ENCODE results near the gene DYNC1I1. TPM values are rescaled to one million over a fixed set of nuclear protein-coding genes. Genes with fewer than 3 reads are reported as not detected.

The DYNC1I1 gene
- total RNA-seq, 2 experiments from 2014 or later, result not detected

- ChIA-PET POLR2A (no interaction called here), CTCF (no interaction called here)
Measured at GRCh38 chr7:96055717-96056116, 283.4 kb downstream of the DYNC1I1 start.

DNA sequence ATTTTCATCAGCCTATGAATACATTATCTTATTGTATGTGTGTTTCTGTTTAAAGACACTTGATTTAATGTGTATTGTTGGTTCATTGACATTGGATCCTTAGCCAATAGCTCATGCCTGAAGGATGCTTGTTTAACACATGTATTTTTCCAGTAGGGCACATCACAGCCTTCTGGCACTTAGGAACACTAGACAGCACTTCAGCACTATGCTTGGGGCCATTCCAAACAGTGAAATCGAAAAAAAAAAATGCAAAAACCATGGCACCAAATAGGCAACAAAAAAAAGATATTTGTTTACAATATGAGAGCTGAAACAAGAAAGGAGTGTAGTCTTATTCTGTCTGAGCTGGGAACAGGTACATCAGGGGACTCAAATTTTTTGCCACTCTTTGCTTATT is 286.7 kb downstream of the DYNC1I1 start:
- ChIA-PET CTCF (no interaction called here), POLR2A (no interaction called here)

DNA sequence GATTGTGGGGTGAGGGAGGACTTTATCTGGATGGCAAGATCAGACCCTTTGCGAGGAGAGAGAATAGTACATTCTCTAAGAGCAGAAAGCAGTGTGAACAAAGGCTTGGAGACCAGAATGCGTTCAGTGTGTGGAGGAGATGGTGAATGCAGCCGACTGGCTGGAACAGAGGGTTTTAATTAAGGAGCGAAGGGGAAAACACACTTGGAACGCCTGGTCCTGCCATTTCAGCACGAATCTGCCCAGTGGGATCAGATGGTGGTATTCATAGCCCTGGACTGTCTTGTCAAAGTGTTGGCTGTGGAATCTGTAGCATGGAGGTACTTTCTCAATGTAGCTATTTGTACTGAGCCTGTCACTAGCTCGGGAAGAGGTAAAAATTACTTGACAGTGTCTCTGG is 288.7 kb downstream of the DYNC1I1 start:
- CTCF ChIA-PET, result no interaction called here

DNA sequence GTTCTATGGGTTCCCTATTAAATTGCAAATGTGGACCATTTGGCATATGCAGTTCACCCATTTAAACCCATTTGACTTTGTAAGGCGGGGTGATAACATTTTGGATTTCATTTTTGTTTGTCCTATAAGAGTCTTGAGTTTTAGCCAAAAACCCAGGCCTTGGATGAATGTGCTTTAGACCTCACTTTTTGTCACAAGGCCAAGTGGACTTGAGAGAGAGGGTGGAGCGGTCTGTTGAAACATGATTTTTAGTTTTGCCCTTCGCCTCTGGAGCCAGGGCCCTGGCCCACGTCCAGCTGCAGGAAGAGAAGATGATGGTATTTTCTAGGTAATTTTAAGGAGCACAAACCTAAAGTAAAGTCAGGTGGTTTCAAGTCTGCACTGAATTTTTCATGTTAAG is 289.5 kb downstream of the DYNC1I1 start:
- CTCF ChIA-PET, result no interaction called here
- POLR2A ChIA-PET, result no interaction called here

More for the DNA sequence above, 288.7 kb downstream of the DYNC1I1 start:
- POLR2A ChIA-PET, result no interaction called here

DNA sequence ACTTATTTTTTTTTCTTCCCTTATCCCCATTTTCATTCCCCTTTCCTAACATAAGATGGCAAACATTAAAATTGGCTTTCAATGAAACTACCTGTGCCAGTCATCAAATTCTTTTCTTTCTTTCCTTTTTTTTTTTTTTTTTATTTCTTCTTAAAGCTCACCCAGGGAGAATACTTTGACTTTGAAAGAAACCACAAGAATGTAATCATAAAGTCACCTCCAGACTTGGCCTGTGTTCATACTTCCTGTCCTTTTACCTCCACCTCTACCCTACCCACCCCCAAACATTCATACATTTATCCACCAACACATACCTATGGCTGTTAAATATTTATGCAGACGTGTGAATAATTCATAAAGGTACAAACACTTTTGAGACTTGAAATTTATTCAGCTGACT is 295.0 kb downstream of the DYNC1I1 start:
- ChIA-PET CTCF (no interaction called here), POLR2A (no interaction called here)

DNA sequence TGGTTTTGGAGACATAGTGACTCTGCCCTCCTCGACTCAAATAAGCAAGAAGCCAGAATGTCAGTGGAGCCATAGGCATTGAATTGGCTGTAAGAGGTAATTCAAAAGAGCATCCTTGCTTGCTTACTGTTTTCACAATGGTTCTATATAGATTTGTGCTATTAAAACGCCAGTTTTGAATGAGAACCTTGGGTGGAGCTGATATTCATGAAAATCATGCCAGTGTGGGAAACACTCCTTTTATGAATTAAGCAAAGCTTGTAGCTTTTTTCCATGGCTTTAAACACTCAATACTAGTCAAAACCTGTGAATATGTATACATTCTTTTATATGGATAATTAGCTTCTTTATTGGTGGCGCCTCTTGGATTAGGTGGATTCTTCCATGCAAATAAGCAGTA is 297.0 kb downstream of the DYNC1I1 start:
- ChIA-PET POLR2A (no interaction called here), CTCF (interaction anchor here (1.2 kb wide), 1 partner anchor 958 kb away, joined by 4 read pairs; no protein-coding TSS in a partner anchor)

DNA sequence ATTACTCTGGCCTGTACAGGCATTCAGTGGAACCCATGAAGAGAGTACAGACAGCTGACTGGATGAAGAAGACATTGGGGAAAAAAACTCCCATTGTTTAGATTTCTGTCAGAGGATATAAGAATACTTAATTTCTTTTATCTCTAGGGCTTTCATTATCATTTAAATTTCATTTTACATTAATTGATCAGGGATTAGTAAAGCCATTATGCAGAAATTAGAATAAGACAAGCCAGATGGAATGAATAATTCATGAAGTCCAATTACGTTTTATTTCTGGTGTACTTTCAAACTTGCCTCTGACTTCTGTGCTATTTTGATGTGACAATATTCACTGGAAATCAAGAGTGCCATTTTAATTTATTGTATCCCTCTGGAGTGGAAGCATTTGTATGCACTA is 302.5 kb downstream of the DYNC1I1 start:
- CTCF ChIA-PET, result interaction anchor here (0.6 kb wide), 1 partner anchor 127 kb away, joined by 3 read pairs; no protein-coding TSS in a partner anchor
- POLR2A ChIA-PET, result no interaction called here

DNA sequence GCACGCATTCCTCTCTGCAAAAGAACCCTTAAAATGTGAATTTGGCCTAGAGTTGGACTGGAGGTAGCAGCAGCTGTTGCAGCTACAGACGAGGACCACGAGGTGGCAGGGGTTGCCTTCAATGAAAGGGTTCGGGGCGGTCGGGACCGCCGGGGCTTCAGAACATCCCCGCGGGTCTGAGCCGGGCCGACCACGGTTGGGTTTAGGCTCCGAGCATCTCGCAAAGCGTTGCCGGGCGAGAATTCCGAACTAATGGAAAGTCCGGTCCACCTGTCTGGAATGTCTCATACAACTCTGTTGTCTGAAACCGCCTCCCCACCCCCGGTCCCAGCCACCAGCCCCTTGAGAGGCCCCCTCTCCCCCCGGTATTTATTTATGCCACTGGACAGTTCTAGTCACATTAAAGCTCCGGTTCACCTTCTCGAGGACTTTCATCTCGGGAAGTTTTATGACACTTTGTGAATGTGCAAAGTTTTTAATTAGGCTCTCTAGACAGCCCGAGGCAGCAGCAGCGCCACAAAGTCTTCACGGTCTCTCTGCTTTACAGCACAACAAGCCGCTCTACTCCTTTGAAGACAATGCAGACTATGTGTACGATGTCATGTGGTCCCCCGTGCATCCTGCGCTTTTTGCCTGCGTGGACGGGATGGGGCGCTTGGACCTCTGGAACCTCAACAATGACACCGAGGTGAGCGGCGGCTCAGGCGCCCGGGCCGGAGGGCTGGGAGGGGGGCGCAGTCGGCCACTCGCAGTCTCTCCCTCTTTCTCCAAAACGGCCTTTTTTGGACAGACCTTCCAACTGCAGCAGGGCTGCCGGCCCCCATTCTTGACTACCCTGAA is 303.4 kb downstream of the DYNC1I1 start:
- POLR2A ChIA-PET, result no interaction called here

DNA sequence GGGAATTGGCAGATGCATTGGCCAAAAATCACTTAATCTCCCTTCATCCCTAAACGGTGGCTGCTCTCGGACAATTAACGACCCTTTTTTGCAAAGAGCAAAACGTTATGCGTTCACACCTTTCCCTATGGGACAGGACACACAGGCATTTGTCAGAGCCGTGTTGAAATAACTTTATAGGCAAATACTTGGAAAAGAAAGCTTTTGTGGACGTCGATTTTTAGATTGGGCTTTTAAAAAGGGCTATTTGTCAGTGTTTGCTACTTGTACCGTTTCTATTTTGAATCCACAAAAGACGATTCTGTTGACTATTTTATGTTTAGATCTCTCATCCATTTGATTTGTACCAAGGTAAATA is 304.0 kb downstream of the DYNC1I1 start:
- ChIA-PET POLR2A (no interaction called here), CTCF (interaction anchor here (0.6 to 0.7 kb wide), 3 partner anchors 345 to 929 kb away, joined by 3 to 6 read pairs (median 3); no protein-coding TSS in a partner anchor)

More for the DNA sequence above, 303.4 kb downstream of the DYNC1I1 start:
- CTCF ChIA-PET, result interaction anchor here (0.6 to 0.7 kb wide), 5 partner anchors 11 to 928 kb away, joined by 3 to 6 read pairs (median 3); no protein-coding TSS in a partner anchor

- CTCF ChIA-PET, result no interaction called here
- POLR2A ChIA-PET, result no interaction called here
Measured at GRCh38 chr7:96080027-96080426, 307.7 kb downstream of the DYNC1I1 start.

DNA sequence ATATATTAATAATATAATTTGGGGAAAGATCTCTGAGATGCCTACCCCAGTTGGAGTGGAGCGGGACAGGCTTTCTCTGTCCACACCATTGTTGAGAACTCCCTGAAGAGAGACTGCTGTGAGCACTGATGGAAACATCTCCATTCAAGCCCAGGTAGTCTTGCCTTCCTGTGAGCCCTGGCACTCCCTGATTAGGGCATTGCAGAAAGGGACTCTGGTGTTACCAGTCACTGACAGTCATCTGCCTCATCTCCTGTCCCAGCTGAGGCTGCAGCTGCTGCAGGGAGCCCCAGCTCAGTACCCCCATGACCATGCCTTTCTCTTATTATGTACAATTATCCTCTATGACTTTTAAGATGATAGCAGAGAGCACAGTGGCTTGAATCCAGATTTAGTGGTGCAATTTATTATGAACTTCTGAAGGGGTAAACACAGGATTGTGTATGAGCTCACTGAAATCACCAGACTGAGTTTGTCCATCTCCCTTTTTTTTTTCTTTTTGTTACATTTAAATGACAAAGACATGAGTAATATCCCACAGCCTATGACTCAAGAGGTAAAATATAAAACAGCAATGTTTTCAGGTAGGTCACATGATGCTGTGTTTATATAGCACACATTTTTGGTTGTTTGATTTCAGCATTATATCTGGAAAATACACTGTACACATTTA is 312.7 kb downstream of the DYNC1I1 start:
- ChIA-PET CTCF (no interaction called here), POLR2A (no interaction called here)

DNA sequence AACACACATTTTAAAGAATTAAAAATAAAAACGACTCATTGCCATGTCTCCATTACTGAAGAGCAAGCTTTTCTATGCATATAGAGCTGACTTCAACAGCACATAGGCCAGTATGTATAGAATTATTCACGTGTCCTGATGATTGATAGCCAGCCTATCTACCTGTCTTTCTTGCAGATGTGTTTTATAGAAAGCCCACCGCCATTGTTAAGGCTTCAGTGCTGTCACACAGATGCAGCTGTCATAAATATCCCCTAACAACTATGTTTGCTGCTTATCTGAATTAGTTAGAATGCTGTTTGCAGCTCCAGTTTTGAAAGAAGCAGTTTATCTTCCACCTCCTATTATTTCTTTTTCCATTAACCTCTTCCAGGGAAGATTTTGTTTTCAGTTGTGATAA is 313.6 kb downstream of the DYNC1I1 start:
- POLR2A ChIA-PET, result no interaction called here
- CTCF ChIA-PET, result no interaction called here

- ChIA-PET CTCF (no interaction called here), POLR2A (no interaction called here)
Measured at GRCh38 chr7:96088579-96088978, 316.2 kb downstream of the DYNC1I1 start.

DNA sequence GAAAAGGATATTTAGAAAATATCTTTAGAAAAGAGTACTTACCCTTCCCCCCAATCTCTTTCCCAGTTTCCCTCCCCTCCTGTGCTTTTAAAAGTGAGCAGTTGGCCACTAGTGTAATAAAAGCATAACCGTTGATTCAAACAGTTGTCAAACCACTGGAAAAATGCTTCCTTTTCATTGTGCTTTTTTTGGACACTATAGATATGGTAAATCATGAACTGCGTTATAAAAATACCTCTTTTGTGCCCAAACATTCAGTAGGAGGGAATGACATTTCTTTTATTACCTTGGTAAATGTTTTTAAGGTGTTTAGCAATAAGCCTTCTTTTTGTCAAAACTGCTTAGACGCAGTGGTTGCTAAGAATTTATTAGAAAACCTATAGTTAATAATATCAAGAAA is 317.2 kb downstream of the DYNC1I1 start:
- CTCF ChIA-PET, result no interaction called here
- POLR2A ChIA-PET, result no interaction called here

GRCh38 chr7:96090756-96091155 is 318.4 kb downstream of the DYNC1I1 start:
- CTCF ChIA-PET, result no interaction called here
- POLR2A ChIA-PET, result no interaction called here

GRCh38 chr7:96093435-96093834 is 321.1 kb downstream of the DYNC1I1 start:
- CTCF ChIA-PET, result no interaction called here
- POLR2A ChIA-PET, result no interaction called here

GRCh38 chr7:96097835-96098234 is 325.5 kb downstream of the DYNC1I1 start:
- POLR2A ChIA-PET, result no interaction called here
- CTCF ChIA-PET, result no interaction called here

DNA sequence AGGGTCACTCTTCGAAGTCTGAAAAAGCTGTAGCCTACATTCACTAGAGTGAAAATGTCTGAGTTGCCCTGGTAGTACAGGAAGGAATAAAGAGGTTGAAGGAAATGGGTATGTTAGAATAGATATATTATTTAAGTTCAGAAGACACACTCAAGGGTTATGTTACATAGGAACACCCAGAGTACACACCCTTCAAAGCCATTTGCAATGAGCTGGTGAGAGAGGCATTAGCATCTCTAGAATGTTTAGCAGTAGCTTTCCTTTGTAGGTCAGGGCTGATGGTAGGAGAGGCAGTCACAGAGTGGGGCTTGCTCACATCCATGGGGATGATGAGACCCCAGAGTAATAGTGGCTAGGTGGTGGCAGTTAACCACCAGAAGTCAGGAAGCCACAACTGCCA is 328.4 kb downstream of the DYNC1I1 start:
- CTCF ChIA-PET, result interaction anchor here (1.1 kb wide), 1 partner anchor 24 kb away, joined by 3 read pairs; no protein-coding TSS in a partner anchor
- POLR2A ChIA-PET, result no interaction called here

DNA sequence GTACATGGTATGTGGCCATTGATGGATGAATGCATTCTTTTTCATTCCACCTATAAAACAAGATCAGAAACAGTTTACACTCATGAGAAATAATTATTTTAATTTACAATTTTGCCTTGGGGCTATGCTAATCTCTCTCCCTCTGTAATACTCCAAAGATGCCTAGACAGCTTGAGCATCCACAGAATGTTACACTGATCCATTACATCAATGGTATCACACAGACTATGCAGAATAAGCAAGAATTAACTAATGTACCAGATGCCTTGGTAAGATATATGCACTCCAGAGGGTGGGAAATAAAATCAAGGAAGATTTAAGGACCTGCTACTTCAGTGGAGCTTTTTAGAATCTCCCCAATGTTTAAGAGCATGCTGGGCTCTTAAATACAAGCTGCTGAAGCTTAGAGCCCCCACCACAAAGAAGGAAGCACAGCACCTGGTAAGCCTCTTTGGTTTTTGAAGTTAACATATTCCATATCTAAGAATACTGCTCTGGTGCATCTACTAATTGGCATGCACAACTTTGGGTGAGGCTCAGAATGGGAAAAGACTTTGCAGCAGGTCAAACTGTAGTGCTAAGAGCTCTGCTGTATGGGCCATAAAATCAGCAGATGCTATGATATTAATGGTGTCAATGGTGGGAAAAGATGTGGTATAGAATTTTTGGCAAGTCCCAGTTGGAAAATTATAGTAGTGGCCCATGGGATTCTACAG is 329.9 kb downstream of the DYNC1I1 start:
- CTCF ChIA-PET, result no interaction called here
- POLR2A ChIA-PET, result no interaction called here

DNA sequence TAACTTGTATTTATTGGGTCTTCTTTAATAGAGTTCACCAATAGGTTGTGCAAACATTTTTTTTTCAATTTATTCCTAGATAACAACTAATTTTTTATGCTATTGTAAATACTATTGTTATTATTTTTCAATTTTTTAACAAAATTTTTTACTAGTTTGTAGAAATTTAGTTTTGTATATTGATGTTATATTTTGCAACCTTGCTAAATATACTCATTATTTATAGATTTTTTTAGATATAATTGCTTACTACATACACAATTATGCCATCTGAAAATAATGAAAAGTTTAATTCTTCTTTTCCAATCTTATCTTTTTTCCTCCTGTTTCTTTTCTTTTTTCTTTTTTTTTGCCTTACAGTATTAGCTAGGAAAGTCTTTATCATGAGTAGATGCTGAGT is 332.6 kb downstream of the DYNC1I1 start:
- ChIA-PET CTCF (no interaction called here), POLR2A (no interaction called here)

- POLR2A ChIA-PET, result no interaction called here
- CTCF ChIA-PET, result no interaction called here
Measured at GRCh38 chr7:96111405-96111804, 339.1 kb downstream of the DYNC1I1 start.
